Posterior cingulate gyrus (tissue), 11 donors: ENCODE measurements around the gene GUCY1B1.
"Not testable (repeated sequence)": the region's sequence is repeated elsewhere in the genome, so short reads cannot be mapped to it uniquely, and the experiment has no call there.

Experiments
- DNase-seq, 10 donors: peaks; one replicate each; pipeline versions ENCODE4 v3.0.0 to v3.0.0-alpha.2; 2020 to 2021; ENCODE audit warnings: mixed read lengths in 3 of 10
- intact Hi-C: fragments of 100-400 bp; cut with DNase I; formaldehyde crosslinking; loops from one replicate; pipeline ENCODE4 v1.15.1; 2023

GUCY1B1 gene

DNA sequence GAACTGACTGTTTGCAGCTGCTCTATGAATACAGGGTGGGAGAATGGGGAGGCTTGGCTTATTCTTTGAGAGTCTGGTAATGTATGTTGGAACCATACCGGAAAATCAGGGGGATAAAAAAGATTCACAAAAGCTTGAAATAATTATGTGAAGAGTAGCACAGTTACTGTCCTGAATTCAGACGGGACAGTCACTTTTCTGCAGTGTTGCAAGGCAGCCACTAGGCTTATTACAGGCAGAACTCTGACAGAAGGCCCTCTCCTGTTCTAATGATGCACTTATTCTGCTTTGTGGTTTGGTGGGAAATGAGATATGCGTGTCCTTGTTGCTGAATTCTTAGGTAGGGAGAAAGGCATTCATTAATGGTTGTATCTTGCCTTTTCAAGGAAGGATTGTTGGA is 37.2 kb downstream of the GUCY1B1 start:
- intact Hi-C loops: no loop called here
- no peak for DNase-seq

DNA sequence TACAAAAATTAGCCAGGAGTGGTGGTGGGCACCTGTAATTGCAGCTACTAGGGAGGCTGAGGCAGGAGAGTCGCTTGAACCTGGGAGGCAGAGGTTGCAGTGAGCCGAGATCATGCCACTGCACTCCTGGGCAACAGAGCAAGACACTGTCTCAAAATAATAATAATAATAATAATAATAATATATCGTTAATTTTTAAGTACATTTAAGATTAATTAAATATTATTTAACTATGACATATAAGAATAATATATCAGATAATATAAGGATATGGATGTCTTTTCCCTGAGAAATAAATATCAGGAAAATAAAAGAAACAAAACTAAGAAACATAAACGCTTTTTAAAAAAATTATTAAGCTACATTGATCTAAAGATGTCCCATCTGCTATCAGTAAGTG is 38.8 kb downstream of the GUCY1B1 start:
- DNase-seq, intact Hi-C loops: not testable (repeated sequence)

DNA sequence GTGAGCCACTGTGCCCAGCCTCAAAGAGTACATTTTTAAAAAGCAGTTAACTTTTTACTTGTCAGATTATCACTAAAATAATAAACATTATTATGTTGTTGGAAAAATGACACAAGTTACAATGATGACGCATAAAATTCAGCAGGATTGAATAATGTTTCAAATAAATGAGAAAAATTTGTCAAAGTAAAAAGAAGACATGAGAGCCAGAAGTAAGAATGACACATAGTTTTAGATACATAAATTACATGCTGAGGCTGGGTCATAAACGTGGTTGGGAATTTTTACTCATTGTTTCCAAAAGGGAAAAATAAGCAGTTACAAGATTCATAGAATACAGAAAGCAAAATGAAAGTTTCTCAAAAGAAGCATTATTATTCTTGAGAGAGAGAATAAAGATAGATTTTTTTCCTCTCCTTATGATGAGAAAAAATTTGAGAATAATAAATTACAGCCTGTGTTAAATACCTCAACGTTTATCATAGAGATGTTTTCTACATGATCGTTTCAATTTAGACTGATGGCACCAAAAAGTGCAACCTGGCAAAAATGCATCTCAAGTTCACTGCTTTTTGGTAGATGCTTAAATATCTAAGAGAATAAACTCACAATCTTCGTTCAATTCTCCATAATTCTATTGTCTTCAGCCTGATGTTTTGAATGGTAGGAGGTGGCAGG is 40.4 kb downstream of the GUCY1B1 start:
- DNase-seq: no peak
- intact Hi-C loops: no loop called here

DNA sequence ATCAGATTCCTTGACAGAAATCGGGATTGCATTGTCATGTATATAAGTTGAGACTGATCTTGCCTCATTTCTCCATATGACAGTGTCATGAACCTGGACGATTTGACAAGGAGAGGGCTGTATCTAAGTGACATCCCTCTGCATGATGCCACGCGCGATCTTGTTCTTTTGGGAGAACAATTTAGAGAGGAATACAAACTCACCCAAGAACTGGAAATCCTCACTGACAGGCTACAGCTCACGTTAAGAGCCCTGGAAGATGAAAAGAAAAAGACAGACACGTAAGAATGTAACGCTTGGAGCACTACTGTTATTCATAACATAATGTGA is 40.9 kb downstream of the GUCY1B1 start:
- intact Hi-C loops: no loop called here
- DNase-seq: no peak

DNA sequence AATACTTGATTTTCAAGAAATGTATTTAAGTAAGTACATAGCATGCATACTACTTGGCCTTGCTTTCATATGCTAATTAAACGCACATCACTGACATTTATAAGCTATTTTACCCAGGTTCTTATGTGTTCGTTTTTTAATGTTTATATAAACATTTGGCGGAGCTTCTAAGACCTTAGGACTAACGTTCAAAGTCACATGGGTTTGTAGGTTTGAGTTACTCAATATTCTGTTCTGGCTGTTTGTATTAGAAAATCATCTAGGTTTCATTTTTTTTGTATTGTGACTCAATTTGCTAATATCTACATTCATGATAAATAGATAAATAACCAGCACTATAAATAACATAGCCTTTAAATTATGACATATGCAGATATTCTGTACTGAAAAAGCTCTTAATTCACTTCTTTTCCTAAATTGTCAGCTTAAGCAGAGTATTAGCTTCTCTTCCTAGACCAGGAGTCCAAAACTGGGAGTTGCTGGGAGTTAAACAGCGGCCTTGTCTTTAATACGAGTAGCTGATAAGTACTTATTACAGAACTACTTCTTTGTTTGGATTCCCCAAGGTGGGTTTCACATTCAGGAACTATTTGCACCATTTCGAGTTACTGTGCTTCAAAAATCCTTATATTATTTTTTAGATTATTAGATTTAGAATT is 42.0 kb downstream of the GUCY1B1 start:
- DNase-seq: no peak
- intact Hi-C loops: no loop called here

DNA sequence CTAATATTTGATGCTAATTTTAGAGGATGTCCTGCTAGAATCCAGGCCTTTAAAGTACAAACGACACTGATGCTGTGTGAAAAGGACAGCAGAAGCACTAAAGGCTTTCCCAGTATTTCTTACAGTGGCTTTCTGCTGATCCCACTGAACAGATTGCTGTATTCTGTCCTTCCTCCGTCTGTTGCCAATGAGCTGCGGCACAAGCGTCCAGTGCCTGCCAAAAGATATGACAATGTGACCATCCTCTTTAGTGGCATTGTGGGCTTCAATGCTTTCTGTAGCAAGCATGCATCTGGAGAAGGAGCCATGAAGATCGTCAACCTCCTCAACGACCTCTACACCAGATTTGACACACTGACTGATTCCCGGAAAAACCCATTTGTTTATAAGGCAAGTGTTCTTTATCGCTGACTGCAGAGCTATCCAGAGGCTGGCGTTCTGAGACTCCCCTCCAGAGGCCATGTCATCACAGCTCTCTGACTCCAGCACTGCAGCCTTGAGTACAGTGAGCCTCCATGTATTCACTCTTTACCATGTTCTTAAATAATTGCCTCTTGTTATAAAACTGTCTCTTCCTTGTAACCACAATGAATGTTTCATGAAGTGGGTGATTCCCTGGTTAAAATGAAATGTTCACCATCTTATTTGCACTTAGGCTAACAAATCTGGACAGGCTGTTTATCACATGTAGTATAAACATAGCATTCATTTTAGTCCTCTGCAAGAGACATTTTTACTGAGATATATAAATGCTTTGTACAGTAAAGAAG is 43.6 kb downstream of the GUCY1B1 start:
- DNase-seq: peak in 1 of 10 donors; percentile 72
- intact Hi-C loops: no loop called here

DNA sequence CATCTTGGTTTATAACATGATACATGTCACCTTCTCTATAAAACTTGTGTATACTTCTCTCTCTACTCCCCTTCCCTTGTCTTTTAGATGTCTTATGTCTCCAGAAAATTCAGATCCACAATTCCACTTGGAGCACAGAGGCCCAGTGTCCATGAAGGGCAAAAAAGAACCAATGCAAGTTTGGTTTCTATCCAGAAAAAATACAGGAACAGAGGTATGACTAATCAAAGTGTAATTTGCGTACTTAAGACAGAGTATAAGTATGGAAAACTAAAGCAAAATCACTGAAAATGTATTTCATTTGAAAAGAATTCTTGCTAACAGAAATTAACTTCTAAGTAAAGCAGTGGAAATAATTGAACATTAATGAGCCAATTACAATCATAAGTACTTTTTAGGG is 46.2 kb downstream of the GUCY1B1 start:
- intact Hi-C loops: no loop called here
- DNase-seq: no peak

DNA sequence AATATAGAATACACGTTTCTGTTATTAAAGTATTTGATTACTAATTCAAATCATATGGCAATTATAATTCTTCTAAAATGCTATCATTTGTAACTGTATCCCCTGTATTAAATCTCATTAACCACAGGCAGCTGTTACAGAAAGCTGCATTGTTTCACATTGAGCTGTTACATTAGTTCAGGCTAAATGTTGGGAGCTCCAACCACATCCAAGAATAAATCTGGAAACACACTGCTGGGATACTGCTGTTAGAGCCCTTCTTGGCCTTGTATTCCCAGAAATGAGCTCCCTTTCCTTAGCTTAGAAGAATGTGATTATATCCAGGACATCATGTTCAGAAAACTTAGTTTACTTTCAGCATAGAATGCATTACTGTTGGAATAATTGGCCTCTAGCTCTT is 48.2 kb downstream of the GUCY1B1 start:
- intact Hi-C loops: no loop called here
- no peak for DNase-seq

DNA sequence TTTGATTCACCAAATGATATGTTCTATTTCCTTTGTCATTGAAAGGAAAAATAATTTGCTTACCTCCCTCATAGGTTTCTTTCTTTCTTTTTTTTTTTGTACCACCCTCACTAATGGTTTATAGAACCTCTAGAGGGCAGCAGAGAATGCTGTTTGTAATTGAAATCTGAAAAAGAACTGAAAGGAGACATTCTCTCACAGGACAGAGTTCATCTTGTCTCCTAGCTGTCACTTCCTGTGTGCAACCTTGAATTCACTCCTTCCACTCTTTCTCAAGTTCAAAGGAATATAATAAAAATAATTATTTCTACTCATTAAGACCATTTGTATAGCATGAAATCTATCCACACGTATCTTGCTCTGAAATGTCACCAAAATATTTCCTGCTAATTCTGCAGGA is 51.0 kb downstream of the GUCY1B1 start:
- no peak for DNase-seq
- intact Hi-C loops: loop anchor here (5.0 kb wide), 1 partner anchor 142 kb away; the partner anchor contains the start of gene CTSO

DNA sequence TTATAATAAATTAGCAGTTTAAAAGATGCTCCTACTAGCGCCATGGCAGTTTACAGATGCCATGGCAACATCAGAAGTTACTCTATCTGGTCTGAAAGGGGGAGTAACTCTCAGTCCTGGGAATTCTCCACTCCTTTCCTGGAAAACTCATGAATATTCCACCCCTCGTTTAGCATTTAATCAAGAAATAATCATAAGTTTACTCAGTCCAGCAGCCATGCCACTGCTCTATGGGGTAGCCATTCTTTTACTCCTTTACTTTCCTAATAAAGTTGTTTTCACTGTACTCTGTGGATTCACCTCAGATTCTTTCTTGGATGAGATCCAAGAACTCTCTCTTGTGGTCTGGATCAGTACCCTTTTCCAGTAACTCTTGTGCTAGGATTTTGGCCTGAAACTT is 52.3 kb downstream of the GUCY1B1 start:
- DNase-seq: no peak
- intact Hi-C loops: loop anchor here (5.0 kb wide), 1 partner anchor 141 kb away; the partner anchor contains the start of gene CTSO

DNA sequence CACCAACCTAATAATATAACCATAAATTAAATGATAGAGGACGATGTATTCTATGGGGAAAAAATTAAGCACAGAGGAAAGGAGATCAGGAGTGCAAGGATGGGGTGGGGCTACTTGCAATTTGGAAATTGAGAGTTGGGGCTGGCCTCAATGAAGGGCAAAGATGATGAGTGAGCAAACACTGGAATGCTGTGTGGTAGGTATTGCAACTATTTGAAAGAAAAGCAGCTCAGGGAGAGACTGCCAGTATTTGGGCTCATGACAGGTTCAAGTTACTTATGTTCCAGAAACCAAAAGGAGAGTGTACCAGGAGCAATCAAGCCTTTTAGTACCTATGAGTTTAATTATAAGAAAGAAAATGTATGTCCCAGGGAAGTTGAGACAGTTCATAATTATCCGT is 59.8 kb downstream of the GUCY1B1 start:
- DNase-seq: no peak
- intact Hi-C loops: no loop called here

DNA sequence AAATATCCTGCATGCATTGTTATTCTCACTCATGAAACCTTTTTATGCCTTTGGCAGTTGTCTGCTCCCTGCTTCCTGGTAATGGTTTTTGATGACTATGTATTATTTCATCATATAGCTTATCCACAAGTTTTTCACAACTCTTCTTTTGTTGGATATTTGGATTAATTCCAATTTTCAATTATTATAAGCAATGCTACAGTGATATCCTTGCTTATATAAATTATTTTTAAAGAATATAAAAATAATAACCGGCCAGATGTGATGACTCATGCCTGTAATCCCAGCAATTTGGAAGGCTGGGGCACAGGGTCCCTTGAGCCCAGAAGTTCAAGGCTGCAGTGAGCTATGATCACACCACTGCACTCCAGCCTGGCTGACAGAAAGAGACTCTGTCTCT is 60.2 kb downstream of the GUCY1B1 start:
- intact Hi-C loops: no loop called here
- DNase-seq: no peak

DNA sequence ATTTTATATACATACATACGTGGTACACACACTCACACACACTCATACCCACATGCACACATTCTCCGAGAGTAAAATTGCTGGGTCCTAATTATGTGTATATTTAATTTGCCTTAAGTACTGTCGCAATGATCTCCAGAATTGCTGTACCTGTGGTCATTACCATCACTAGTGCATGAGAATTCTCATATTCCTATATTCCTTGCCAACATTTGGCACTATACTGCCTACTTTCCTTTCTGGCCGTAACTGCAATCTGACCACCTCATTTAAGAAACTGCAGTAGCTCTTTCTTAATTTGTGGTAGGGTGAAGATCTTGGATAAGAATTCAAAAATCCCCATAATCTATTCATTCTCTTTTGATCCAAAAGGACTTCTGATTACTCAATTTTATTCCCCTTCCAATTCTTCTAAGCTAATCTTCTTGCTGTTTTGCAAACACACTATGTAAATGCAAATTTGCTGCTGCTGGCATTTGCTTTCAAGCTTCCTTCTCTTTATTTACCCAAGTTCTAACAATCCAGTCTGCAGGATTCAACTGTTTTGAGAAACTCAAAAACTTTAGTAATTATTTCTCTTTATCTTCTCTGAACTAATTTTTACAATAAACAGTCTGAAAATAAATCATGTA is 62.2 kb downstream of the GUCY1B1 start:
- intact Hi-C loops: no loop called here
- no peak for DNase-seq

DNA sequence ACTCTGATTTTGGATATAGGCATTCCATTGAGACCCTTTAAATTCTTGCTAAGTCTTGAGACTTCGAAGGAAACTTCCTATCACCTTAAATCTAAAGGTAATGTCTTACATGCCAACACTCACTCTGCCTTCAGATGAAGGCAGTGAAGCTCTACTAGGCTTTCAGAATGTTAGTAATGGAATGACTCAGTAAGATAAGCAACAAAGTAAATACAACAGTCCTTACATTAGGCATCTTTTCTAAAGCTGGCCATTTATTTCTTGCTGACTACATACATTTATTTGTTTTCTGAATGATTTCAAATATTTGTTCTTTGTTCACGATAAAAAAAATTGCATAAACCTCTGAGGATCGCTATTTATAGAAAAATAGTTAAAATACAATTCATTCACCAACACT is 63.8 kb downstream of the GUCY1B1 start:
- intact Hi-C loops: no loop called here

DNA sequence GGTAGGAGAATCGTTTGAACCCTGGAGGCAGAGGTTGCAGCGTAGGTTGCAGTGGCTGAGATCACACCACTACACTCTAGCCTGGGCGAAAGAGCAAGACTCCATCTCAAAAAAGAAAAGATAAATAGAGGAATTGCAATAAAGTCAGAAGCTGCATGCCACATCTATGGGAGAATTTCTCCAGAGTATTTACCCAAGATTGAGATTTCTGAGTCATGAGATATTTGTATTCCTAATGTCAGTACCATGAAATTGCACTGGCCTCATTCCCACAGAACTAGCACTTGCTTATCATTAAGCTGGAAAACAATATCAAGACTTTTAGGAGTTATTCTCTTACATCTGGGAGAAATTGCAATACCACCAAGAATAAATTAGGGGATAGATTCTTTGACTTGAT is 69.8 kb downstream of the GUCY1B1 start:
- intact Hi-C loops: no loop called here
- no peak for DNase-seq

More for the DNA sequence above, 63.8 kb downstream of the GUCY1B1 start:
- DNase-seq: no peak

DNA sequence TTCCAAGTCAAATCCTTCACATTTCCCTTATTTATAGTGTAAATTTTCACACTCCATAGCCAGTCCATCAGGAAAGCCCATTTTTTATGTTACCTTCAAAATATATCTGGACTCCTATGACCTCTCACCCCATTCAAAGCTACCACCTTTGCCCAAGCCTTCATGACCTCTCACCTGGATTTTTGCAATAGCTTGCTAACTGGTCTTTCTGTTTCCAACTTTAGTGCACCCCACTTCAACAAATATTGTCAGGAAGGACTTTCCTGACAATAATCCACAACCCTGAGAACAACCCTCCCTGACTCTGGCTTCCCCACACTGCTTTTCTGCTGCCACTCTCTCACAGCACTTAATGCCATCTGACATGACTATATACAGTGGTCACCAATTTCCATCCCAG is 73.8 kb downstream of the GUCY1B1 start:
- no peak for DNase-seq
- intact Hi-C loops: no loop called here

DNA sequence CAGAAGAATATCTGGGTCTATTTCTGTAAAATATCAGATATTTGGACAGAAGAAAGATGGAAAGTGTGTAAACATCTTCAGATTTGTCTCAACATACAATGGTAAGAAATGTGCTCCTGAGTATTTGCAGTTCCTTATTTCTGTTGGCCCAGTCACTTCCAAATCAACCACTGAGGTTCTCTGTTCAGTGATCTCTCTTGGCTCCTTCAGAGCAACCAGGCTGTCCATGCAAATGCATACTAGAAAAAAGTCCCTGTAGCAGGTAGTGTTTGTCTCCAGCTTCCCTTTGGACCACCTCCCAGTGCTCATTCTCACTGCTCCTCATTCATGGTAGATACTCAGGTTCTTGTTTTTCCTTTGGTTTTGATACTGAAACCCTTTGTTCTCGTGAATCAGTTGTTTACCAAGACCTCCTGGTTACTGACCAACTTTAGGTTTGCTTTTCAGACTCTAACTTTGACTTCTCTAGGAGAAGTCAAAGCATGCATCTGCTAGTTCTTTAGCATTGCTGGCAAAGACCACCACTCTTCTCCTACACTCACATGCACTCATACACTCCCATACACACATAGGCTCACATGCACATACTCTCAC is 78.5 kb downstream of the GUCY1B1 start:
- intact Hi-C loops: no loop called here
- DNase-seq: no peak

DNA sequence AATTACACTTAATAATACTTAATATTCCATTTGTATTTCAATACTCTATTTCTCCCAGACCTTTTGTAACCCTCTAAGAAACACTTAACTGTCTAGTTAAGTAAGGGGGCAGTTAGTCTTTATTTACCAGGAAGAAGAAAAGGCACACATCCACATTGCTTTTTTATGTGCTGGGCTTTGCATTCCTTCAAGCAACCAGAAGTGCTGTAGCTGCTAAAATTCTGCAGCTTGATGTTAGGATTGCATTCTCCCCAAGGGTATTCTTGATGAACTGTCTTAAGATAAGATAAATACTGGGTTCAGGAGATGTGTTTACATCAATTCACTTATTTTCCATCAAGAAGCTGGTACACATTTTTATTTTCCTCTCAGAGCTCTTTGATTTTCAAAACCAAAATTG is 83.3 kb downstream of the GUCY1B1 start:
- intact Hi-C loops: no loop called here

DNA sequence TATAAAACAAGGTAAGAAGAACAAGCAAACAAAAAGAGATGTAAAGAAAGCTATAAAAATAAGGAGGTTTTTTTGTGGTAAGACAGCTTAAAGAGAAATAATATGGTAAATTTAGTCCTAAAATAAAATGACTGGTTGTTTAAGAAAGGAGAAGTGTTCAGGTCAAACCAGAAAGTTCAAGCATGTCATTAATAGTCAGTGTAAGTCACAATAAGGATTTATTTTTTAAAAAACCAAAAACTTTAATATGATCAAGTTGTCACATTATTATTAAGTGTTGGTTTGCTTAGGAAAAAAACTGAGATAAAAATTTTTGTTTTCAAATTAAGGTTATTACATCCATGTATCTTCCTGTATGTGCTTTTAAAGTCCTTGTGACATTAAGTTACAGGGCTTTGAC is 88.1 kb downstream of the GUCY1B1 start:
- intact Hi-C loops: no loop called here
- DNase-seq: no peak

More for the DNA sequence above, 83.3 kb downstream of the GUCY1B1 start:
- no peak for DNase-seq

DNA sequence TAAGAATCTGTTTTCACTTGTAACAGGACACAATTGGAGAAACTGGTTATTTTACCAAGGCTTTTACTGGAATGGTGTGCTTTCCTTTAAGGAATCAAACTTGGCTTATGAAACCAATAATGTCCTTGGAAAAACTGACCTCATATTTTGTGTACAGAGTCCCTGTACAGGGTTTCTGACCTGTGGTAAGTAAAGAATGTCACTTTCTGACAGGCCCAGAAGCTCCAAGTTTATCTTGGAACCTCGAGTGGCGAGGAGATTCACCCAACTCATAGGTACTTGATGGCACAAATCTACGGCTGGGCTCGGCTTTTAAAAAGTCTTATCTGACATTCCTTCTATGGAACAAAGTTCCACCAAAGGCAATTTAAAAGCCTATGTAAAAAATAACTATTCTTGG is 90.2 kb downstream of the GUCY1B1 start:
- DNase-seq: no peak
- intact Hi-C loops: no loop called here

DNA sequence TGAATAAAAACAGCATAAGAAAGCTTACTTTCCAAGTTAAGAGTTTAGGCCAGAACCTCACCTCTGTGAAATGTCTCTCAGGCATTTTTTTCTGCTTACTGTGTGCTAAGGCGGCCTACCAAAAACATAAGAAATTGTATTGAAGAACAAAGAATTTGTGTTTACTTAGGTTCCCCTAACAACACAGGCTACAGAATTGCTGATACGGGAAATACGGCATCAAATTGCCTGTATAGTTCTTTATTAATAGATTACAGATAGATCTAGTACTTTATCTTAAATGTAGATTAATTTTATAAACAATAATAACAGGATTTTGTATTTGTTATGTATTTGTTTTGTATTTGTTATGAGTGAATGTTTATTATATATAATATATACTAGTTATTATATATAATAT is 94.4 kb downstream of the GUCY1B1 start:
- intact Hi-C loops: no loop called here
- no peak for DNase-seq
